SK-N-SH (cell line): ENCODE data around the gene DHODH. TPM values are rescaled to one million over a fixed set of nuclear protein-coding genes. Genes with fewer than 3 reads are reported as not detected.
"Not testable (repeated sequence)": the region's sequence is repeated elsewhere in the genome, so short reads cannot be mapped to it uniquely, and the experiment has no call there.

Source experiments
- CTCF ChIA-PET: fragments of 300-600, 350-600 bp; formaldehyde crosslinking; extraction: SDS; loops from one replicate; lab custom pipeline; 2021; lab: Yijun Ruan, JAX
- POLR2A ChIA-PET: fragments of 350-600 bp; sonication (Branson Sonifier 250); formaldehyde crosslinking; extraction: SDS; loops from one replicate; lab custom pipeline; 2020; ENCODE audit warnings: antibody characterized with exemption, inconsistent platforms; lab: Yijun Ruan, JAX
- DNase-seq: peaks from one replicate; pipeline ENCODE4 v3.0.0; 2012
- H2AFZ ChIP-seq: fragments of 200-600 bp; sonication (generic); 2 replicates; pipeline ENCODE4 v1.8.1; 2016; ENCODE audit warnings: antibody characterized with exemption, mild to moderate bottlenecking, low read depth
- H3F3A ChIP-seq: fragments of 200-600 bp; sonication (generic); replicated peaks from 2 replicates; pipeline ENCODE3; 2016; ENCODE audit warnings: antibody characterized with exemption, mild to moderate bottlenecking; ENCODE audit not compliant: insufficient read depth
- H3K27ac ChIP-seq, 2 experiments: fragments of 200-500 bp in 1 of 2; fragments of 200-600 bp in 1 of 2; sonication (Bioruptor generic) in 1 of 2; sonication (generic), shearing (Covaris generic) in 1 of 2; 2 replicates each; pipeline versions ENCODE4 v1.5.1 to v1.6.1; 2014 to 2016; ENCODE audit warnings: low read depth in 2 of 2, inconsistent platforms in 1 of 2, low read length in 1 of 2, mild to moderate bottlenecking in 1 of 2, mixed read lengths in 1 of 2
- H3K27me3 ChIP-seq: fragments of 200-600 bp; sonication (generic), shearing (Covaris generic); 2 replicates; pipeline ENCODE4 v1.6.1; 2016; ENCODE audit warnings: mixed run types; ENCODE audit not compliant: insufficient read depth
- H3K36me3 ChIP-seq, 2 experiments: fragments of 200-500 bp in 1 of 2; fragments of 200-600 bp in 1 of 2; sonication (Bioruptor generic) in 1 of 2; sonication (generic) in 1 of 2; replicated peaks in 1 of 2; 2 replicates each; pipeline versions ENCODE3 to v1.5.1; 2014 to 2016; ENCODE audit warnings: low read length in 1 of 2, mild to moderate bottlenecking in 1 of 2; ENCODE audit not compliant: insufficient read depth in 2 of 2, control insufficient read depth in 1 of 2
- H3K4me1 ChIP-seq, 2 experiments: fragments of 200-500 bp in 1 of 2; fragments of 200-600 bp in 1 of 2; sonication (Bioruptor generic) in 1 of 2; sonication (generic), shearing (Covaris generic) in 1 of 2; 2 replicates each; pipeline versions ENCODE4 v1.5.1 to v1.6.1; 2014 to 2016; ENCODE audit warnings: low read depth in 1 of 2, low read length in 1 of 2, mixed run types in 1 of 2; ENCODE audit not compliant: insufficient read depth in 2 of 2, control insufficient read depth in 1 of 2
- H3K4me2 ChIP-seq: fragments of 200-600 bp; sonication (generic), shearing (Covaris generic); 2 replicates; pipeline ENCODE4 v1.6.1; 2017; ENCODE audit warnings: mixed run types
- H3K4me3 ChIP-seq, 2 experiments: fragments of 200-500 bp in 1 of 2; fragments of 200-600 bp in 1 of 2; sonication (Bioruptor generic) in 1 of 2; sonication (generic), shearing (Covaris generic) in 1 of 2; 2 replicates each; pipeline versions ENCODE4 v1.5.1 to v1.8.1; 2014 to 2016; ENCODE audit warnings: low read depth in 2 of 2, inconsistent platforms in 1 of 2, low read length in 1 of 2, mild to moderate bottlenecking in 1 of 2, mixed read lengths in 1 of 2, moderate library complexity in 1 of 2
- H3K79me2 ChIP-seq: fragments of 200-600 bp; sonication (generic); 2 replicates; pipeline ENCODE4 v1.8.1; 2017; ENCODE audit warnings: mild to moderate bottlenecking; ENCODE audit not compliant: insufficient read depth
- H3K9ac ChIP-seq: fragments of 200-600 bp; sonication (generic); 2 replicates; pipeline ENCODE4 v1.6.1; 2017; ENCODE audit warnings: mixed run types
- H3K9me2 ChIP-seq: fragments of 200-600 bp; sonication (generic); 2 replicates; pipeline ENCODE4 v1.6.1; 2017; ENCODE audit warnings: mixed run types
- H3K9me3 ChIP-seq: fragments of 200-600 bp; sonication (generic); 2 replicates; pipeline ENCODE4 v1.6.1; 2017; ENCODE audit warnings: mixed run types, mild to moderate bottlenecking, moderate library complexity
- H4K20me1 ChIP-seq: fragments of 200-600 bp; sonication (generic); 2 replicates; pipeline ENCODE4 v1.6.1; 2017; ENCODE audit warnings: mild to moderate bottlenecking, mixed run types; ENCODE audit not compliant: insufficient read depth
- CHD2 ChIP-seq: fragments of 150-350 bp; IDR thresholded peaks from 2 replicates; pipeline ENCODE4 v1.6.1; 2018; ENCODE audit warnings: low read length; ENCODE audit not compliant: partially characterized antibody
- ELF1 ChIP-seq: IDR thresholded peaks from 2 replicates; pipeline ENCODE4 v1.4.0; 2012
- EP300 ChIP-seq, 2 experiments: IDR thresholded peaks; 2 replicates each; pipeline versions ENCODE4 v1.4.0 to v1.6.1; 2012; ENCODE audit warnings: borderline replicate concordance in 1 of 2, low read depth in 1 of 2, low read length in 1 of 2
- EZH2phosphoT487 ChIP-seq: fragments of 200-600 bp; sonication (generic); IDR thresholded peaks from 2 replicates; pipeline ENCODE4 v1.6.1; 2017; ENCODE audit warnings: low read depth, mixed run types, mild to moderate bottlenecking, antibody characterized with exemption, moderate library complexity, borderline replicate concordance
- GABPA ChIP-seq: IDR thresholded peaks from 2 replicates; pipeline ENCODE4 v1.4.0; 2012; ENCODE audit warnings: low read depth, mild to moderate bottlenecking
- GATA2 ChIP-seq: sonication (generic); formaldehyde crosslinking; IDR thresholded peaks from 2 replicates; pipeline ENCODE4 v1.5.0; 2020; ENCODE audit warnings: mild to moderate bottlenecking, missing genetic modification reagents
- JUND ChIP-seq: IDR thresholded peaks from 2 replicates; pipeline ENCODE4 v1.4.0; 2012
- MEF2A ChIP-seq: IDR thresholded peaks from 2 replicates; pipeline ENCODE4 v1.4.0; 2012; ENCODE audit warnings: low read depth, borderline replicate concordance
- RAD21 ChIP-seq: IDR thresholded peaks from 2 replicates; pipeline ENCODE4 v1.6.1; 2012; ENCODE audit warnings: mild to moderate bottlenecking, low read length
- RCOR1 ChIP-seq: fragments of 150-350 bp; IDR thresholded peaks from 2 replicates; pipeline ENCODE4 v1.6.1; 2017; ENCODE audit warnings: antibody characterized with exemption, low read length
- RFX5 ChIP-seq: IDR thresholded peaks from 2 replicates; pipeline ENCODE4 v1.6.1; 2012; ENCODE audit warnings: mild to moderate bottlenecking, improper control_type of control experiment, low read length
- SIN3A ChIP-seq: IDR thresholded peaks from 2 replicates; pipeline ENCODE4 v1.6.1; 2012; ENCODE audit warnings: low read depth, mild to moderate bottlenecking, low read length, moderate library complexity, borderline replicate concordance
- TCF12 ChIP-seq: IDR thresholded peaks from 2 replicates; pipeline ENCODE4 v1.4.0; 2012
- USF1 ChIP-seq: IDR thresholded peaks from 2 replicates; pipeline ENCODE4 v1.4.0; 2012; ENCODE audit warnings: low read depth, borderline replicate concordance
- YY1 ChIP-seq: IDR thresholded peaks from 2 replicates; pipeline ENCODE4 v1.4.0; 2012; ENCODE audit warnings: low read depth, mild to moderate bottlenecking
- WGBS: methylation state at CpG from one replicate; pipeline ENCODE4 v1.1.6; 2017; ENCODE audit warnings: low lambda C conversion rate; 5-methylcytosine and 5-hydroxymethylcytosine counted together
- polyA plus RNA-seq, 3 experiments: library from polyadenylated mRNA; depleted of rRNA; stranded (reverse); fragments of >200 nt; gene quantifications; 2 replicates each; pipeline ENCODE4 v1.2.3, GENCODE V29; 2012

The DHODH gene
- polyA plus RNA-seq, 1 of the 3 experiments (the other 2 are of a cell fraction), result 10.9 TPM

GRCh38 chr16:72051818-72052217, 43.3 kb downstream of the DHODH start (continued):
- TF ChIP-seq SIN3A (no peak), EP300 (IDR thresholded peaks at IDR 0.05; ENCODE audit: borderline replicate concordance in 1 of 2, low read depth in 1 of 2, low read length in 1 of 2) (no peak), YY1 (no peak), USF1 (no peak), GABPA (no peak), EZH2phosphoT487 (no peak), CHD2 (no peak), RAD21 (no peak), TCF12 (no peak), RFX5 (no peak), MEF2A (no peak), JUND (no peak), ELF1 (no peak), RCOR1 (no peak)
- TF ChIP-seq, all 33 proteins: peak for 0

GRCh38 chr16:72054254-72054847, 45.8 kb downstream of the DHODH start, which contains the start of gene HP:
Gene HP (plus strand): TSS chr16:72054505. CDS start chr16:72054653, 148 bp downstream.
- POLR2A ChIA-PET, H3K4me3 ChIP-seq, H3K79me2 ChIP-seq, H3K9me3 ChIP-seq, H2AFZ ChIP-seq, H3K27ac ChIP-seq, H3K4me2 ChIP-seq, H3K27me3 ChIP-seq, H3K4me1 ChIP-seq, H3K9me2 ChIP-seq, H3F3A ChIP-seq, H4K20me1 ChIP-seq, H3K9ac ChIP-seq, H3K36me3 ChIP-seq, DNase-seq: not testable (repeated sequence)
- WGBS, result 65% methylated on average over 5 of the region's 5 CpGs
- CTCF ChIA-PET, result interaction anchor here (1.0 to 1.5 kb wide), 2 partner anchors 9 to 12 kb away, joined by 3 to 4 read pairs; partner anchors contain the start of gene HPR

- no peak for TF ChIP-seq MEF2A
- TF ChIP-seq GATA2 (CRISPR knock-in tag), result no peak
- DNase-seq, result no peak
- POLR2A ChIA-PET, result no interaction called here
- Histone ChIP-seq H3K4me2 (no peak overlapping the region), H3K79me2 (no peaks in the 10 kb centered on the region), H2AFZ (no peak overlapping the region), H3K36me3 (no peaks in the 10 kb centered on the region), H3K9ac (no peak overlapping the region), H3K27ac (no peak overlapping the region), H3F3A (no peaks in the 10 kb centered on the region), H3K4me1 (no peaks in the 10 kb centered on the region), H3K4me3 (no peak overlapping the region), H3K27me3 (no peaks in the 10 kb centered on the region; the same call in 1 of the 2 replicates), H3K9me3 (no peaks in the 10 kb centered on the region), H4K20me1 (no peaks in the 10 kb centered on the region), H3K9me2 (no peaks in the 10 kb centered on the region)
- 40% methylated on average over 4 of the region's 4 CpGs for WGBS
- CTCF ChIA-PET, result interaction anchor here (0.6 kb wide), 1 partner anchor 10 kb away, joined by 3 read pairs; no protein-coding TSS in a partner anchor
These were observed 47.4 kb downstream of the DHODH start for GRCh38 chr16:72055911-72056310.

- H3K79me2 ChIP-seq, H3K9me2 ChIP-seq, H4K20me1 ChIP-seq, H3K9ac ChIP-seq, CTCF ChIA-PET, H3K4me3 ChIP-seq, H3F3A ChIP-seq, H3K4me1 ChIP-seq, H2AFZ ChIP-seq, H3K9me3 ChIP-seq, DNase-seq, H3K4me2 ChIP-seq, H3K36me3 ChIP-seq, POLR2A ChIA-PET, H3K27me3 ChIP-seq, H3K27ac ChIP-seq: not testable (repeated sequence)
- 17% methylated on average over 1 of the region's 6 CpGs for whole genome bisulfite sequencing
These were observed 48.8 kb downstream of the DHODH start for GRCh38 chr16:72057313-72057712.

- H3K9me2 ChIP-seq, H3K9ac ChIP-seq, H3K4me3 ChIP-seq, H3K36me3 ChIP-seq, H3K9me3 ChIP-seq, H3K27ac ChIP-seq, H3K27me3 ChIP-seq, H3F3A ChIP-seq, CTCF ChIA-PET, POLR2A ChIA-PET, H3K4me1 ChIP-seq, DNase-seq, H3K79me2 ChIP-seq, H4K20me1 ChIP-seq, H3K4me2 ChIP-seq, H2AFZ ChIP-seq: not testable (repeated sequence)
- WGBS, result 70% methylated on average over 7 of the region's 7 CpGs
These were observed 50.5 kb downstream of the DHODH start for GRCh38 chr16:72059060-72059459.
